ENCODE data around the gene FMO1. TPM values are rescaled to one million over a fixed set of nuclear protein-coding genes. Genes with fewer than 3 reads are reported as not detected.
"Not testable (repeated sequence)": the region's sequence is repeated elsewhere in the genome, so short reads cannot be mapped to it uniquely, and the experiment has no call there.

The FMO1 gene
- total RNA-seq, 1 donor from 2014 or later, result not detected

DNA sequence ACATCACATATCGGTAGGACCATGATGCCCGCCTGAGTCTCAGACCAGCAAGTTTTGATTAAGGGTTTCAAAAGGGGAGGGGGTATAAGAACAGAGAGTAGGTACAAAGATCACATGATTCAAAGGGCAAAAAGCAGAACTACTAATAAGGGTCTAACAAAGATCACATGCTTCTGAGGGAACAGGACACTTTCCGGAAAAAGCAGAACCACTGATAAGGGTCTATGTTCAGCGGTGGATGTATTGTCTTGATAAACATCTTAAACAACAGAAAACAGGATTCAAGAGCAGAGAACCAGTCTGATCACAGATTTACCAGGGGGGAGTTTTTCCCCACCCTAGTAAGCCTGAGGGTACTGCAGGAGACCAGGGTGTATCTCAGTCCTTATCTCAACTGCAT, 12.1 kb upstream of the FMO1 start:
- not testable (repeated sequence) for DNase-seq (ENCODE audit: low read depth, low spot score)

DNA sequence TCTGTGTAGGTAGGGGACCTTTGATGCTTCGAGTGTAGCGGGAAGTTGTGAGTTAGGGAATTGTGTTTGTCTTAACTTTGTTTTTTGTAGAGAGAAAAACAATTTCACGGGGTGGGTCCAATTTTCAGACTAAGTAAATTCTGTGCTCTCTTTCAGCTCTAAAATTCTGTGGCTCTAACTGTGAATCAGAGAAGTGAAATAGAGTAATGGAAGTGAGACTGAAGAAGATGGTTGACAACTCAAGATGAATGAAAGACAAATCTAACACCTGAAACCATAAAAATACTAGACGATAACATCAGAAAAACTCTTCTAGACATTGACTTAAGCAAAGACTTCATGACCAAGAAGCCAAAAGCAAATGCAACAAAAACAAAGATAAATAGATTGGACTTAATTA, 4.4 kb upstream of the FMO1 start:
- DNase-seq (ENCODE audit: low read depth, low spot score), result no peak

DNA sequence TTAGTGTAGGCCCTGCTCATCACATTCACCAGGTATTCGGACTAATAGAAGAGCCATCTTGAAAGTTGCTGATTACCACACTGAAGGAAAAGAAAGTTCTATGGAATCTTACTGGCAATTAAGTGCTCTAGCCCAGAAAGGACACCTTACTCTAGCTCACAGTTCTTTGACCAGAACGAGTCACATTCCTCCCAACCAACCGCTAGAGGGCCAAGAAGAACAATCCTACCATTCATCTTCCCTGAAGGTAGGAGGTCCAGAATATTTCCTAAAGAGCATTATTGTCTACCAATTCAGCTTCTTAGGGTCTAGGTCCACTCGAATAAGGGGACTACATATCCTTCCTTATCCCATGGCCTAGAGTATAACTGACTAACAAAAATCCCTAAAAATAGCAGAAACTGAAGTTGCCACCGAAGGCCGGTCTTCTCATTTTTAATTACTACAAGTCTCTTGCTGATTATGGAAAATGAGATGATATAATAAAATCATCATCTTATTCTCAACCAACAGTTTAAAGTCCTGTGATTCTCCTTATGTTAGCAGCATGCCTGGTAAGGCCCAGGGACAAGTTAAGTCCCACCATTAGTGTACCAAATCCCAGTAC, 2.7 kb upstream of the FMO1 start:
- peak; percentile 5 for DNase-seq (ENCODE audit: low read depth, low spot score)

DNA sequence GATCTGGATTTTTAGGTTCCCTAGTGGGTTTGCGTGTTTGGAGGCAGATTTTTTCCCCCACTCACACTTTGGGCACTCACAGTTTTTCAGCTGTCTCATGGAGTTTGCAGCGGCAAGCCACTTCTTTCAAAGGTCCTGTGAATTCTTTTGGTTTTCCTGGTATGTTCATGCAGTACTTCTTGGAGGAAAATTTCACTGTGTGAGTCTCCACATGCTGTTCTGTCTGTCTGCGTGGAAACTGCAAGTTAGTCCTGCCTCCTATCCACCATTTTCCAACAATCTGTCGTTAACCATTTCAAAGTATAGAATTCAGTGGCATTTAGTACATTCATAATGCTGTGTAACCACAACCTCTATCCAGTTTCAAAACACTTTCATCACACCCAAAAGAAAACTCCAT, 793 bp upstream of the FMO1 start:
- DNase-seq (ENCODE audit: low read depth, low spot score), result no peak

DNA sequence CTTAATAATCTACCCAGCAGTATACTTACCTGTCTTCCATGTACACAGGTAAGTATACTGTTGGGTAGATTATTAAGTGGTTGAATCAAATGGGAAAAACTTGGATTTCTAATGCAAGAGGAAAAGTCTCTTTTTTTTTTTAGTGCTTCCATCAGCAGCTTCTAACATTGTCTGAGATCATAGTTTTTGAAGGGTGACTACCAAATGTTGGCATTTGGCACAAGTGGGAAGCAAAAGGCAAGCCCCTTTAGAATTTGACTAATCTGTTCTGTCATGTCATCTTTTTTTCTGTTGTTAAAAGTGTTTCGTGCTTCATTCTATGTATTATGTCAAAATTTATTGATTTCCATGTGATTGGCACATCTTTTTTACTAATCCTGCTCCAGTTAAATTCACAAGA, 547 bp downstream of the FMO1 start:
- DNase-seq (ENCODE audit: low read depth, low spot score), result no peak

DNA sequence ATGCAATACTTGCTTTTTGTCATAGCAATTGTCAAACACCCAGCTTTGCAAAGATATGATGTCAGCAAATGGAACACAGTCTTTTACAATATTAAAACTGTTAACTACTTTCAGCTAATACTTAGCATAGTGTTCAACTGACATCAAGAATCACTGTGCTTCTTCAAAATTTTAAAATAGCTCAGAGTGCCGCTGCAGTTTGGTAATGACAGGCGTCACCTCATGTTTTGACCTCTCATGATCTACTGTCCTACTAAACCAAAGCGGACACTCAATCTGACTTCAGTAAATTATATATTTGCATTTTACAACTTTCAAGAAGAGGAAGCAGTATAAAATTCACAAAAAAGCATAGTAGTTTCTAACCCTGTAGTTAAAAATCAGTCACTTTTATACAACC, 2.0 kb downstream of the FMO1 start:
- DNase-seq (ENCODE audit: low read depth, low spot score), result no peak

DNA sequence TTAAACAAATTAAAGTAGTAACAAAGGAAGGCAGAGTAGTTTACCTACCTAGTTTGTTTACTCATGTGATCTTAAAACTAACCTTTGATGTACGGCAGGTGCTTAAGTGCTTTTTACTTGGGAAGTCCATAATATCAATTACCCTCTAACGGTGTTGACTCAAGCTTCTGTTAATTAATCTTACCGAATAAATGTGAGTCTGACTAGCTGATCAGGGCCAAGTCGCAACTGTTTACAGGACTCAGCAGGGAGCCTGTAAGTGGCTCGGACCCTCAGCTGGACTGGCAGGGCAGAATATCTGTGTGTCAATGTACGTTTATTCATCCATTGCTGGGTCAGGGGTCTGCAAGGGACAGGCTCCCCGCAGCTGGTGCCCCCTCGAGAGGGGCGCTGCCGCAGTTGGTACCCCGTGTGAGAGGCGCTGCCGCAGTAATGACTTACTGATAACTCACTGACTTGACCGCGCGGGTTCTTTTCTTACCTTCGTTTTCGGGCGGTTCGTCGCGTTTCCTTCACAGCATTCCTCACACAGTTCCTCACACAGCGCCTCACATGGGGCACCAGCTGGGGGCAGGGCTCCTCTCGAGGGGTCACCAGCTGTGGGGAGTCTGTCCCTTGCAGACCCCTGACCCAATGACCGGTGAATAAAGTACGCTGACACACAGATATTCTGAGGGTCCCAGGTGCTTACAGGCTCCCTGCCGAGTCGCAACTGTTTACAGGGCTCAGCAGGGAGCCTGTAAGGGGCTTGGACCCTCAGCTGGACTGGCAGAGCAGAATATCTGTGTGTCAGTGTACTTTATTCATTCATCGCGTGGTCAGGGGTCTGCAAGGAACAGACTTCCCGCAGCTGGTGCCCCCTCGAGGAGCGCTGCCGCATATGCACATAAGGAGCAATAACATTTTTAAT, 3.0 kb downstream of the FMO1 start:
- no peak for DNase-seq (ENCODE audit: low read depth, low spot score)

DNA sequence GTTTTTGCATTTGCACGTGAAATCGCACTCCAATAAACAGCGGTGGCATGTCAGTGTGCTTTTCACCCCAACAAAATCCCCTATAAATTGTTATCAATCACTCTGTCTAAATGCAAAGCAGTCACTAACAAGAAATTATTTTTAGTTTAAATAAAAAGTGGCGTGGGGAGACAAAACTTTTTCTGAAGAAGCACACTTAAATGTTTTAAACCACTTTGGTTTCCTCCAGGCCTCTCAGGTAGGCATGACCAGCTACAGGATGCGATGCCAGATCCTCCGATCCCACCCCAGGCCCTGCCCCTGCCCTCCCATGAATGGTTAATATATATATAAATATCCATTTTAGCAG, 3.6 kb downstream of the FMO1 start:
- DNase-seq (ENCODE audit: low read depth, low spot score), result no peak

DNA sequence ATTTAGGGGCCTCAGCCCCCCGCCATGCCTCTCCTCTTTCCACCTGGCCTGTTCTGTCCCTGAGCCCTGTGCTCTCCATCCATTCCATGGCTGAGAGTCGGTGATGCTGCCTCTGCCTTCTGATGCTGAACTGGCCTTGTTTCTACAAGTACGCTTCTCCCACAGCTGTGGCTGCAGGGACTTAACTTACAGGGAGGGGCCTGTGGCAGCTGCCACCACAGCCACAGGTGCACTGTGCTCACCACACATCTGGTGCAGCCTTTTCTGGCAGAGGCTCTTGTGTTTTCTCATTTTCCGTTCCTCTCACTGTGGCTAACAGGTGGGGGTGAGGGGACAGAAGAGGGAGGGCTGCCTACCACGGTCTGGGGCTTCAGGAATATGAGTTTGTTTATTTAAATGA, 4.2 kb downstream of the FMO1 start:
- DNase-seq (ENCODE audit: low read depth, low spot score), result no peak

DNA sequence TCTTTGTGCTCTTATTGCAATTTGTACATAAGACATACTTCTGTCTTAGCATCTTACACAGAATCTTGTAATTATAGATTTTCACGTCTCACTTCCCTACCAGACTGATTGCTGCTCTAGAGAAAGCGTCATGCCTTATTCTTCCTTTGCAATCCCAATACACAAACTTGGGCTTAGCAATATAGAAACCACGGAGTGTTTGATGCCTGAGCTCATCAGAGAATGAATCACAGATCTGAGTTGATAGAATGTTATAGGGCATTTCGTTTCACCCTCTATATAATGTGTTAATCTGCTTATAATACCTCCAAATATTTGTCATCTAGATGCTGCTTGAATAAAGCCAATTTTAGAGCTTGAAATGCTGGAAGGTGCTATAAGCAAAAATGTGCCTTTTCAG, 6.6 kb downstream of the FMO1 start:
- no peak for DNase-seq (ENCODE audit: low read depth, low spot score)

DNA sequence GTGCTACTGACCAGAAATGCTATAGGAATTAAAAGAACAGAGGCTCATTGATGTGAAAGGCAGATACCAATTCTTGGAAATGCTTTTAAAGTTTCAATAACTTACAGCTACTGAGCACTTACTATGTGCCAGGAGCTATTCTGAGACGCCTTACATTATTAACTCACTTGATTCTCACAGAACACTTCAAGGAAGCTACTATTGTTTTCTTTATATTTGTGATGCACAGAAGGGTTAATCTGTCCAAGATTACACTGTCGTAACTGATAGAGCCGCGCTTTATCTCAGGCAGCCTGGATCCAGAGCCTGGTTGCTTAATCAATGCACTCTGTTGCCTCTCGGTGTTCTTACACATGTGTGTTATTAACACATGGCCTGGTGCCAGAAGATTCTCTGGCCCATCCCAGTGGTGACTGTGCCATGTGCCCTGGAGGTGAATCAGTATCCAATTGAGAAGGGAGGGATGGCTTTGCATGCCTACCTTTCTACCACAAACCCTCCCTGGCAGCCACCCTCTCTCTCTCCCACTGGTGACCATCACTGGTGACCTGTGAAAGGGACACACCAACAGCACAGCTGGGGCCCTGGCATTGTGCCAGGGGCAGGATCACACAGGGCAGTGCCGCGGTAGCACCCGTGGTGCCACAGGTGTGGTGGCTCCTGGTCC, 8.8 kb downstream of the FMO1 start:
- no peak for DNase-seq (ENCODE audit: low read depth, low spot score)

DNA sequence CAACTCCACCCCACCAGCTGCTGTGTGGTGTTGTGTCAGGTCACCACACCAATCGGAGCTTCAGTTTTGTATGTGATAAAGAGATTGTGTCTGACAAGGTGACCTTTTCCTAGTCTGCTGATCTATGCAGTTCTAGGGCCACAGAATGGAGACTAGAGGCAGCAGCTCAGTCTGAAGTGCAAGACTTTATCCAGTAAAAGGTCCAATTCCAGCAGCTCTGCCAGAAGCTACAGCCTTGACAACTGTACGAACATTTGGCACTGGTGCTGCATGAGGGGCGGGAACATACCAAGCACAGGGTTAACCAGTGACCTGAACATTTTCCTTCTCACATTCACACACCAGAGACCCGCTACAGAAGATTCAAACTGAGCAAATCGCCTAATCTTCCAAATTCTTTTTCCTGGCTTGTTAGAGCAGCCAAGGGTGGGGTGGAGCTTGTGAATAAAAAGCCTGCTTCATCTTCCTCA, 9.3 kb downstream of the FMO1 start:
- no peak for DNase-seq (ENCODE audit: low read depth, low spot score)

DNA sequence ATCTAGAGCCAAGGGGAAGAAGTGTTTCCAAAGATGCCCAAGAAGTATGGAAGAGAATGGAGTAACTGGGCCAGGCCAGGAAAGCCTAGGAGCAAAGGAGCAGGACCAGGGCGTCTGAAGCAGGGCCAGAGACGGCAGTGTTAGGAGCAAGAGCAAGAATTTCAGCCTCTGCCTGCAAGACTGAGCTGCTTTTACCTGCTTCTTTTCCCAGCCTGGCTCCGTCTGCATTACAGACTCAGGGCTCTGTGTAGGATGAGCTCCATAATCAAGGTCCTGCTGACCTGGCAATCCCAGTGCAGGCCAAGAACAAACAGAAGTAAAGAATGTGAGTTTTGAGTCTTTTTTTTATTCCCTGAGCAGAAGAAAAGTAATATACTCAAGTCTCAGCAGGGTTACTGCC, 10.1 kb downstream of the FMO1 start:
- DNase-seq (ENCODE audit: low read depth, low spot score), result no peak

DNA sequence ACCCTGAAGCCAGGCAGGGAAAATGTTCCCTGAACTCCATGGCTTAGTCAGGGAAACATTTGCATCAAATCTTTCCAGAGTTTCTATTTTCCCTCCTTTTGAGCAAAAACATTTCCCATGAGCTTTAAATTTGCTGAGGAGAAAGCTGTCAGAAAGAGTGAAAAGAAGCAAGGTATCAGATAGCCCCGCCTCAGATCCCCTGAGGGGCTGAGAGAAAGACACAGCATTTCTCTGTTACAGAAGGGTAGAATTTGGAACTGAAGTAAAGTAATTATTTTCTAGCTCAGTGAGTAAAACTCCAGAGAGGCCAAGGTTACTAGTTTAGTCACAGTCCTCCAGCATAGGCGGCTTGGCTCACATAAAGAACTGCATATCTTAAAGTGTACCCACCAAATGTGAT, 10.6 kb downstream of the FMO1 start:
- no peak for DNase-seq (ENCODE audit: low read depth, low spot score)

DNA sequence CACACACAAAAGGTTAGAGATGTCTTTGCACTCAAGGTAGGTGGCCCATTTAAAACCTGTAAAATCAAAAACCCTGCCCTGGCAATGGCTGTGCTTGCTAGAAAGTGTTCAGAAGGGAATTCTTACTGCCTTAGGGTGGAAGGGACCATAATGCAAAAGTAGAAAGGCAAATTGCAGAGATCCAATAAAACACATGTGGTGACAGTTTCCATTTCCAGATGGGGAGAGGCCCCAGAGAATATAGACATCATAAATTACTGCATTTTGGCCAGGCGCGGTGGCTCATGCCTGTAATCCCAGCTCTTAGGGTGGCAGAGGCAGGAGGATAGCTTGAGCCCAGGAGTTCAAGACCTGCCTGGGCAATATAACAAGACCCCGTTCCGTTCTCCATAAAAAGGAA, 13.0 kb downstream of the FMO1 start:
- no peak for DNase-seq (ENCODE audit: low read depth, low spot score)

DNA sequence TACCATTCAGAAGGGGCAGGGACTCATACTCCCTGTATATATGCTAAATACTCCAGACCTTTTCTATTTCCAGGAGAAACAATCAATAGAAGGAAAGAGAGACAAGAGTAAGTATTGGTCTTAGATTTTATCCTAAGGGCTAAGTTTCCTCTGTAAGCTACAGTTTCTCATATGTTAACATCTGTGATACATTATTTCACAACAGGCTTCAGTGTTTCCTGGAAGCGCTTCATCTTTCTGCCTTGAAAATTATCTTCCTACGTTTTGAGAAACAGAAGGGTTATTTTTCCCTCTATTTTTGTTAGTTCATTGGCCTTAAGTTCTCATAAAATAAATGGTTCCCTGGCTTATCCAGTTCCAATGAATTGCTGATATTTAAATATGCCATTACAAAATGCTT, 15.6 kb downstream of the FMO1 start:
- no peak for DNase-seq (ENCODE audit: low read depth, low spot score)

DNA sequence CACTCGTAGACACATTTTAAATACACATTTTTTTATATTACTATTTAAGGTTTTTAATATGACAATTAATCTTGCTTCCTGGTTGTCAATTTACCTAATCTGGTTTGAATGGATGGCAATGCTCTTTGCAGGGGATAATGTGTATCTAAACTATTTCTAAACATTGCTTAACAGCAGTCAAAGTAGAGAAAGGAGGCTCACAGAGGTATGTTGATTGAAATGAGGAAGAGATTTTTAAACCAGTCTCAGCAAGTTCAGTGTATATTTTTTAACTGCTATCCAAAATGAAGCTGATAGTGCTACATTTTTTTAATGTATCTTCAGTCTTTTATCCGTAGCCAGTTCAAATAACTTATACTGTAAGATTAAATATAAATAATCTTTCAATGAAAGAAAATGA, 17.4 kb downstream of the FMO1 start:
- DNase-seq (ENCODE audit: low read depth, low spot score), result no peak

DNA sequence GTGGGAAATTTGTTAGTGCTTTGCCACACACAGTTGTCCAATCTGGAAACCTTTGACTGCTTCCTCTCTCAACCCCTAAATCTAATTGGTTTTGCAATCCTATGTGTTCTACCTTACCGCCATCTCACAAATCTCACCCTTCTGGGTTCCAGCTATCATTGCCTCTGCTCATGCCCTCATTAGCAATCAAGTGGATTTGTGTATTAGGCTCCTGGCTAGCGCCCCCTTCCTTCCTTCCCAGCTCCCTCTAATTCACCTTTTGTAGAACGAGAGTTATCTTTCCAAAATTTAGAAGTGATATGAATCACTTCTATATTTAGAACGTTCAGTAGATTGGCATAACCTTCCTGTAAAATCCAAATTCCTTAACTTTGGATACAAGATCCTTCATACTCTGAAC, 18.6 kb downstream of the FMO1 start:
- no peak for DNase-seq (ENCODE audit: low read depth, low spot score)

DNA sequence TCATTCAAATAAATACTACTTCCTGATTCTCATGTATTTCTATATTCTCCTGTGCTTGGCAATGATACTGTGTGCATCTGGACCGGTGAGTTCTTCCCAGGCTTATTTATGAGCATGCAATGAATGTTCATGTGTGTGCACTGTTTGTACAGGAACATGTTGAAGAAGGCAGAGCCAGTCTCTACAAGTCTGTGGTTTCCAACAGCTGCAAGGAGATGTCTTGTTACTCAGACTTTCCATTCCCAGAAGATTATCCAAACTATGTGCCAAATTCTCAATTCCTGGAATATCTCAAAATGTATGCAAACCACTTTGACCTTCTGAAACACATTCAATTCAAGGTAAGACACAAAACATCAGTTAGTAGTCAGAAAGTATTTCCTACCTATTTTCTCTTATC, 19.1 kb downstream of the FMO1 start:
- DNase-seq (ENCODE audit: low read depth, low spot score), result no peak

DNA sequence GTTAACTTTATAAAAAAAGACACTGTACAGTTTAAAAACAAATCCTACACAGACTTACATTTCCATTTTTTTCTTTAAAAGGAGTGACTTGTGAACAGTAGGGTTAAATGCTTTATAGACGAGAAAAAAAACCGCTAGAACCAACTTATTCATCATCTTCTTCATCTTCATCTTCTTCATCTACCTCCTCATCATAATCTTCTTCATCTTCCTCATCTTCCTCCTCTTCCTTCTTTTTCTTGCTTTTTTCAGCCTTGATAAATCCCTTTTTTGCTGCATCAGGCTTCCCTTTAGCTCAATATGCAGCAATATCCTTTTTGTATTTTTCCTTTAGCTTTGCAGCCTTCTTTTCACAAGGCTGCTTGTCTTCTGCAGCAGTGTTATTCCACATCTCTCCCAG, 22.5 kb downstream of the FMO1 start:
- no peak for DNase-seq (ENCODE audit: low read depth, low spot score)

DNA sequence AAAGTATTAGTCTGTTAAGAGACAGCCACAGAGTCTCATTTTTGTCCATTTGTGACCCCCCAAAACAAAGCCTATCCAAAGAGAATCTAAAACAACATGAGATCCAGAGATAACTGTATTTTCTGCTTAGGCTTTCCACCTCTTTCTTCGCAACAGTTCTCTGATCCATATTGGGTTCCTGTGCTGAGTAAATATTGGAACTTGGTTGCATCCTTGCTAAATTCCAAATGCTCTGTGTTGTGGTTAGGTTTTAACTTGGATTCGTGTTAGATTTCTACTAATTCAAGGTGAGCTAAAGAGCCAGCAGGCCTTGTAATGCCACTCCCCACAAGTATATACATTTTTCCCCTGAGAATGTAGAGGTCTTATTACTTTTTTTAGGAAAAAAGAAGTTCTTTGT, 29.2 kb downstream of the FMO1 start:
- no peak for DNase-seq (ENCODE audit: low read depth, low spot score)

DNA sequence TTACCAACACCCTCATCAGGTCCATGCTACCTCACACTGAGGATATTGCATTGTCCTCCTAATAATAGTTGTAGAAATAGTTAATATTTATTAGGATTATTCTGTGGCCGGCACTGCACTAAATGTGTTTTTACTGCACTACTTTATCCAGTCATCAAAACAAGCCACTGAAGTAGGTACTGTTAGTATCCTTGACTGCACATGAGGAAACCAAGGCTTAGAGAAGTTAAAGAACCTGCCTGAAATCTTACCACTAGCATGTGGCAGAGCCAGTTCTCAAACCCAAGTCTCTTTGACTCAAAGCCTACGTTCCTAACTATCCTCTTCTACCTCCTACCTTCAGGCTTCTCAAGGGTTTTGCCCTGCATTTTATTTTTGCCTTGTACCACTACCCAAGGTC, 30.9 kb downstream of the FMO1 start:
- no peak for DNase-seq (ENCODE audit: low read depth, low spot score)

DNA sequence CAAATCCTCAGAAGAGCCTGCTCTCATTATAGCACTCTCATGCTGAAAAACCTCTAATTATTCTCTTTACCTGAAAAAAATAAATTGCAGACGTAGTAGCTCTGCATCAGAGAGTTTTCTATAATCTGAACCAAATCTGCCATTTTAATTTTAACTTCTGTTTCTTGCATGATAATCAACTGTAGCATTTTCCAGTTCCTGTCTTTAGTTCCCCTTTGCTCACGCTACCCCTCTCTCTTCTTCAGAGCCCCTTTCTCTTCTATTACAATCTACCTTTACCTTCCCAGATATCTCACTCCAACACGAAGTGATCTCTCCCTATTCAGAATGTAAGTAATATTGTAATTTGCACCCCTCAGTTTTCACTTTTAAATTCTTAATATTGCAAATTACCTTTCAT, 31.4 kb downstream of the FMO1 start:
- DNase-seq (ENCODE audit: low read depth, low spot score), result no peak
